ENCODE measurements around the gene THSD4.
"Not testable (repeated sequence)": the region's sequence is repeated elsewhere in the genome, so short reads cannot be mapped to it uniquely, and the experiment has no call there.

THSD4 gene

DNA sequence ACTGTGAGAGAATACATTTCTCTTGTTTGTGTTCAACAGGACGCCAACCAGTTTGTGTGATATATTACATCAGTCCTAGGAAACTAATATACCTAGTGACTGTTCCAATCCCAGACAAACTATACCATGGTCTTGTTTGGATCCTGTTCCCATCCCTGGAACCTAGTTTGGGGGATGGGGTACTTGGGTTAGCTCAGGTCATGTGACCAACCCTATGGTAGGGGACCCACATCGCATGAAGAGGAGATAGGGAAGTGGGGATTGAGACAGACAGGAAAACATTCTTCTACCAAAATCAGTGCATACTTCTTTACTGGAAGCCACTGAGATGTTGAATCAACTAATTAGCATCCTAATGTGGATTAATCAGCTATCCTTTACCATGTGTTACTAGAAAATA lies 146.1 kb downstream of the THSD4 start:
- no peak for DNase-seq (ENCODE audit: low read depth)

DNA sequence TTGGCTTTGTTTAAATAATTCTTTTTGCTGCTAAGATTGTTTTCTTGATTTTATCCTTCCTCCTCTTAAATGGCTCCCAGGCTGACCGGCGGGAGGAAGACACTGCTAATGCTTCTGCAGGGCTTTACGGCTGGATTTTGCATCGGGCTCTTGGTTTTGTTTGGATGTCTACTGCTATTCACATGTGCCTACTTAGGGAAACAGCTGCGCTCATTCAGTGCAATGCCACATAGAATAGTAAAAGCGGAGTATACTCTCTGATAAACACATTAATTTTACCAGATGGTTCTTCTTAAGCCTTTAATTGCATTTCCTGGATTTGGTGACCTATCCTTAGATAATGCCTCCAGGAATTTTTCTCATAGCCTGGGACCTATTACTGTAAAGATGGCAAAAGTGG lies 146.6 kb downstream of the THSD4 start:
- no peak for DNase-seq (ENCODE audit: low read depth)

DNA sequence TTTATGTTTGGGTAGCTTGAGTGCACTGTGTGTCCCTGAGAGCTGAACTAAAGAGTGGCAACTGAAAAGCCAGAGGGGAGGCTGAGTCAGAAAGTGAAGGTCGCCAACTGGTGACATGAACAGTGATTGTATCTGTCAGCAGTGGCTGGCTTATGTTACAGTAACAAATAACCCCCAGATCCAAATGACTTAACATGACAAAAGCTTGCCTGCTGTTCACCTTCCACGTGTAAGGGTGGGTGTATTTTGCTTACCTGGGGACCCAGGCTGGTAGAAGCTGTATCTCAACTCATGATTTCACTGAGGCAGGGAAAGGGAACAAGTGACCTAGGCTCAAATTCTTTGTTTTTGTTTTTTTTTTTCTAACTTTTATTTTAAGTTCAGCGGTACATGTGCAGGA lies 147.3 kb downstream of the THSD4 start:
- no peak for DNase-seq (ENCODE audit: low read depth)

DNA sequence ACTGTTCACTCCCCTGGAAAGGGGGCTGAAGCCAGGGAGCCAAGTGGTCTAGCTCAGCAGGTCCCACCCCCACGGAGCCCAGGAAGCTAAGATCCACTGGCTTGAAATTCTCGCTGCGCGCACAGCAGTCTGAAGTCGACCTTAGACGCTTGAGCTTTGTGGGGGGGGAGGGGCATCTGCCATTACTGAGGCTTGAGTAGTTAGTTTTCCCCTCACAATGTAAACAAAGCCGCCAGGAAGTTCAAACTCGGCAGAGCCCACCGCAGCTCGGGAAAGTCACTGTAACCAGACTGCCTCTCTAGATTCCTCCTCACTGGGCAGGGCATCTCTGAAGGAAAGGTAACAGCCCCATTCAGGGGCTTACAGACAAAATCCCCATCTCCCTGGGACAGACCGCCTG lies 150.3 kb downstream of the THSD4 start:
- DNase-seq (ENCODE audit: low read depth) = not testable (repeated sequence)

DNA sequence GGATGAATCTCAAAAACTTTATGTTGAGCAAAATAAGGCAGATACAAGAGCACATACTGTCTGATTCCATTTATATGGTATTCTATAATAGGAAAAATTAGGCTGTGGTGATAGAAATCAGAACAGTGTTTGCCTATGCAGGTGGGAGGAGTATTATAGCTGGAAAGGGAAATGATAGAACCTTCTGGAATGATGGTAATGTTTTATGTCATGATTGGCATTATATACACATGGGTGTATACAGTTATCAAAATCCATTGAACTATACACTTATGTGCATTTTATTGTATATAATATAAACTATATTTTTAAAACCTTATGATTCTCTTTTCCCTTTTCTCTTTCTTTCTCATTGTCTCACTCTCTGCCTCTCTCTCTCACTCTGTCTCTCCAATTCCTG lies 156.1 kb downstream of the THSD4 start:
- no peak for DNase-seq (ENCODE audit: low read depth)

DNA sequence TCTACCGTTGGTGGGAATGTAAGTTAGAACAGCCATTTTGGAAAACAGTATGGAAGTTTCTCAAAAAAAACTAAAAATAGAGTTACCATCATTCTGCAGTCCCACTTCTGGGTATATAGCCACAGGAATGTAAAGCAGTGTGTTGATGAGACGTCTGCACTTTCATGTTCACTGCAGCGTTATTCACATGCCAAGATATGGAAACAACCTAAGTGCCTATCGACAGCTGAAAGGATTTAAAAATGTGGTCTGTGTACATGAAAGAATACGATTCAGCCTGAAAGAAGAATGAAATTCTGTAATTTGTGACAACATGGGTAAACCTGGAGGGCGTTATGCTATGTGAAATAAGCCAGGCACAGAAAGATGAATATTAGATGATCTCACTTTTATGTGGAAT lies 157.7 kb downstream of the THSD4 start:
- DNase-seq (ENCODE audit: low read depth) = no peak

DNA sequence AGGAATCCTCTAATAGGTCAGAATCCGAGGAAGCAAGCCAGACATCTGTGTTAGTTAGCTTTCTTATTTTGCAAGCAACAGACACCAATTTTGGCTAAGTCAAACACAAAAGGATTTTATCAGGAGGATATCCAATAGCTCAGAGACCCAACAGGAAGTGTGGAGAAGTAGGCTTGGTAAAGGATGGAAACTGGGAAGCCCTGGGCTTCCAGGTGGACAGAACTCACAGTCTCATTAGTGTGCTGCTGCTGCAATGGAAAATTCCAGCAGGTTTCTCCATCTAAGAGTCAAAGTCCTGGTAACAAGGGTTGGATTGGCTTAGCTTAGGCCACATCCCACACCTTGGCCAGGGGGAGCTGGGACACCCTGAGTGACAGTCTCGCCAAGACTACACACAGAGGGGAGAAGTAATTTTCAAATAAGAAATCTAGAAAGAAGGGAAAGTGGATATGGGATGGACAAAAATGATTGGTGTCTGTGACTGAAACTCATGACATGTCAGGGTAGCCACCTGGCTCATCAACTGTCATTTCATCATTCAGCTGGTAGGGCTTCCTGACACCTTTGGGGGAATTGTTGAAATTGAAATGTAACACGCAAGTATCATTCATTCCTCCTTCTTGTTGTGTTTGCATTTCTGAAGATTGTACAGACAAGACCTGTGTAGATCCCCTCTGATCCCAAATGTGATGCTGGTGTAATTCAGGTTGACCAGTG lies 158.6 kb downstream of the THSD4 start:
- DNase-seq (ENCODE audit: low read depth) = no peak

DNA sequence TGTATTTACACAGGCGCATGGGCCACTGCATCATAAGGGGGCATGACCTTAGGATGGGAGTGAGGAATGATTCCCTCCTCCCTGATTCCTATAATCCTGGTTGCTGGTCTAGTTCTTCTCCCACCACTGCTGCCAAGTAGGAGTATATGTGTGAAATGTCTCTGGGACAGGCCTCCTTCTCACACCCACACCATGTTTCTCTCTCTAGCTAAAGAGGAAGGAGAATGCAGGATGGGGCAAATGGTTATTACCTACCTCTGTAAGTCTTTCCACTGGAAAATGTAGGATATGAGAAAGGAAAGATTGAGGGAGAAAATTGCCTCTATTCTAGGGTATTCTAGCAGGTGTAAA lies 159.2 kb downstream of the THSD4 start:
- no peak for DNase-seq (ENCODE audit: low read depth)

DNA sequence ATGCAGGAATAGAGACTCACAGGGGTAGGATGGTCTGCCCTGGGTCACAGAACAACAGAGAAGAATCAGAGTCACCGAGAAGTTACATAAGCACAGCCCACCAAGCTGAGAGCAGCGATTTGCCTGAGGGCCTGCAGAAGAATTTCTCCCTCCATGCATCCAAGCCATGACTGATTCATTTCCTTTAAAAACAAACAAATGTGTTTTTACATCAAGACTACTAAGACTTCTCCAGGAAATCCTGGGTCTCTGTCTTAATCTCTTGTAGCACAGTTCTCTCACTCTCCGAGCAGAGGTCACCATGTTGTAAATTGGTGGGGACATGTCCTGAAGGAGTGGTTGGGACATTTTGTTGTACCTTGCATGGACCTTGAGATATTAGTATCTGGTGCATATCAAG lies 159.8 kb downstream of the THSD4 start:
- no peak for DNase-seq (ENCODE audit: low read depth)

DNA sequence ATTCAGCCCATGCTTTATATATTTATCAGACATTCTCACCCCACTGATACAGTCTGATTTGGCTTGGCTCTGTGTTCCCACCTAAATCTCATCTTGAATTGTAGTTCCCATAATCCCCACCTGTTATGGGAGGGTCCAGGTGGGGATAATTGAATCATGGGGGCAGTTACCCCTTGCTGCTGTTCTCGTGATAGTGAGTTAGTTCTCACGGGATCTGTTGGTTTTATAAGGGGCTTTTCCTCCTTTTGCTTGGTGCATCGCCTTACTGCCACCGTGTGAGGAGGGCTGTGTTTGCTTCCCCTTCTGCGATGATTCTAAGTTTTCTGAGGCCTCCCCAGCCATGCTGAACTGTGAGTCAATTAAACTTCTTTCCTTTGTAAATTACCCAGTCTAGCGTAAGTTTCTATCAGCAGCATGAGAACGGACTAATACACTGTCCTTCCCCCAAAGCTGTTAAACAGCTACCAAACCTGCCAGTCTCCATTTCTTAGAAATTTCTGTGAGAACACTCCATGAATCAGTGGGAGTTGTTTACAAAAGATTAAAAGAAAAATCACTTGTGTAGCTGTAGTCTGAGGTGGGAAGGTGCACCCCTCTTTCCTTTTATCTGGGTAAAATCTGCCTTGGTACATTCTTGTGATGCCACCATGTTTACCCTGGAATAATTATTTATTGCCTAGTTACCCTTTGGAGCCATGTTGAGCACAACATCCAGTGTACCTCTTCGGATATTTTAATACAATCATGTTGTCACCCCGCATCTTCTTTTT lies 160.5 kb downstream of the THSD4 start:
- DNase-seq (ENCODE audit: low read depth) = no peak

DNA sequence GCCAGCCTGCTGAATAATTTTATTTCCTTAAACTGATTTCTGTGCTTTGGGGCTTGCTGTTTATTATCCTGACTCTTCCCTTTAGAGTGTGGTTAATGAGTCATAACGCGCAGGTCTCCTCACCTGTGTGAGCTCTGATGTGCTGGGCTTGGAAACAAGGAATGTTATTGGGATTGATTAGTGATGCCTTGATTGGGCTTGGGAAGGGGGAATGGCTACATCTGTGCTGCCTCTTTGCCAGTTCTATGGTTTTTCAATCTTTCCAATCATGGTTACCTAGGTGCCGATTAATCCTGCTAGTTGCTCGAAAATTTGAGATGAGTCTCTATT lies 161.0 kb downstream of the THSD4 start:
- no peak for DNase-seq (ENCODE audit: low read depth)

DNA sequence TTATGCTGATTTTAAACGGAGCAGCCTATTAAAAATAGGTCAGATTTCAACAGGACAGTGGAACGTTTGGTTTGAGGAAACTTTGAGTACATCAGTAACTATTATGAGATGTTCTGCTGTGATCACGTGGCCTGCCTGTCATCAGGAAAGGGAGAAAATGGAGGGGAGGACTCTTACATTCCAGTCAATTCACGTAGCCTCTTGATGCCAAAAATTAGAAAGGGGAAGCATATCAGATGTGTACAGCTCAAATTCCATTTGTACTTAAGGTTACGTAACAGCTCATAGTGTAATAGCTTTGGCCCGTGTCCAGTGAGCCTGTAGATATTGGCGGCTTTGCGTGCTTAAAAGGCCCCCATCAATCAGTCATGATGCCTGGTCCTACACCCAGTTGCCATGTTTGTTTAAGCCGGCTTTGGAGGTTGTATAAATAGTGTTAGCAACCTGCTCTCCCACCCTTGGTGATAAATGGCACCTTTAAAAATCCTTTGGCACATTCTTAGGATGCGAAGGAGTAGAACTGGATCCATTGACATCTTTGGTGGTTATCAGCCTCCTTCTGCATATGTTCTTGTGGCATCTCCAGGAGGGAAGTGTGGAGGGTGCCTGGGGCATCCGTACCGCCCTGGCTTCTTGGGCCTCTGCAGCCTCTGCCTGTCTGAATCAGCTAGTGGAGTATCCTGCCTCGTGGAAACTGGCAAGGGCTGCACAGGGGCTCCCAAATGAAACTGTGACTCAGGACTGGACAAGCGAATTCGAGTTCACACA lies 163.9 kb downstream of the THSD4 start:
- no peak for DNase-seq (ENCODE audit: low read depth)

DNA sequence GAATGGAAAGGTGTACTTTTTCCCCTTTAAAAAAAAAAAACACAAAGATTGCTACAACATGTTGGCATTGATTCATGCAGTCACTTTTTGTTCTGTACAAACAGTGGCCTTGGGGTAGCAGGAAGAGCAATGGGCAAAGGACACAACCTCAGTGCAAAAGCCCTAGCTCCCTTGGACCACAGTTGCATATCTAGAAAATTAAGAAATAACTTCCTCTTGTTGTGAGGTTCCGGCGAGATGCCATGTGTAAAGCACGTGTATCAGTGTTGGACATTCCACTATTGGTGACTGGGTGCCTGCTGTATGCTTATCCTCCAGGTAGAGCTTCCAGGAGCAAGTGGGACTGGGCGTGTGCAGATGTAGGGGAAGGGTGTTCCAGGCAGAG lies 164.5 kb downstream of the THSD4 start:
- no peak for DNase-seq (ENCODE audit: low read depth)

DNA sequence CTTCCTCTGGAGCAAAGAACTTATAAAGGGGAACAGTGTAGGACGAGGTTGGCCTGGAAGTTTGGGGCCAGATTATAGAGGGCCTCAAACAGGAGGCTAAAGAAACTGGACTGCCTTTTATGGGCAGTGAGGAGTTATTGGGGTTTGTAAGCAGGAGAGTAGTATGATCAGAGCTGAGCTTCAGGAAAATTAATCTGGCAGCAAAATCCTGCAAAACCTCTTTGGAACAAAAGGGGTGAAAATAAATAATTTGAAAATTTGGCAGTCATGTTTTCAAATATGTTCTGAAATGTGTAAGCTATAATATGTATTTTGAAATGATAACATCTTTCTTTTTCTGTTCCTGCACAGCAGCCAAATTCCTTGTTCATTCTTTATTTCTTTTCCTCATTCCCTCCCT lies 164.9 kb downstream of the THSD4 start:
- no peak for DNase-seq (ENCODE audit: low read depth)

DNA sequence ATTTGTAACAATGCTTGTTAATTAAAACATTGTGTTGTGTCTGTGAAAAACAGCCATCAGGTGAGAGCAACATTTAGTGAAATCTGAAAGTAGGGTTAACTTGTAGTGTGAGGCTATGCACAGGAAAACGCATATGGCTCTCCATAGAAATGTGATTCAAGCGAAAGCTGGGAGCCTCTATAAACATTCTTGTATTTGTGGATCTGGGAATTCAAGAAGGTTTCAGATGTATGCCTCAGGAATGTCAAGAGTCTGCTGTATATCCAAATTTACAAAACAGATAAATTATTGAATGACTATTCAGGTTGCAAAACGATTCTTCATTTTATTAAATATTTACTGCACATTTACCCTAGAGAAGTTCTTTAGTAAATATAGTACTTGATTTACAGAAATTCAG lies 166.0 kb downstream of the THSD4 start:
- no peak for DNase-seq (ENCODE audit: low read depth)

DNA sequence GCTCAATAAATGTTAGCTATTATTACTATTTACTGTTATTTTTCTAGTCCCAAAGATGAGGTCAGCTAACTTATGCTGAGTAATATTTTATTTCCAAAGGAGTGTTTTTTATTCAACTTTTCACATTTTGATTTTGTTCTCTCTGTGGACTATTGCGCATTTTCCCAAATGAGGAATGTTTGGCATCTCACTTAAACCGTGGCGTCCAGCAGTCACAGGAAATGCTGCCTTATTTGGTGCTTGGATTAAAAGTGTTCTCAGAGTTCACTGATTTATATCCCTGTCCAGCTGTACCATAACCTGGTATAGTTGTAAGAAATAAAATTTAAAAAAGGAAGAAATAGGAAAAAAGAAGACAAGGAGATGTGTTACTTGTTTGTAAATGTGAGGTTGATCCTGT lies 166.8 kb downstream of the THSD4 start:
- no peak for DNase-seq (ENCODE audit: low read depth)

DNA sequence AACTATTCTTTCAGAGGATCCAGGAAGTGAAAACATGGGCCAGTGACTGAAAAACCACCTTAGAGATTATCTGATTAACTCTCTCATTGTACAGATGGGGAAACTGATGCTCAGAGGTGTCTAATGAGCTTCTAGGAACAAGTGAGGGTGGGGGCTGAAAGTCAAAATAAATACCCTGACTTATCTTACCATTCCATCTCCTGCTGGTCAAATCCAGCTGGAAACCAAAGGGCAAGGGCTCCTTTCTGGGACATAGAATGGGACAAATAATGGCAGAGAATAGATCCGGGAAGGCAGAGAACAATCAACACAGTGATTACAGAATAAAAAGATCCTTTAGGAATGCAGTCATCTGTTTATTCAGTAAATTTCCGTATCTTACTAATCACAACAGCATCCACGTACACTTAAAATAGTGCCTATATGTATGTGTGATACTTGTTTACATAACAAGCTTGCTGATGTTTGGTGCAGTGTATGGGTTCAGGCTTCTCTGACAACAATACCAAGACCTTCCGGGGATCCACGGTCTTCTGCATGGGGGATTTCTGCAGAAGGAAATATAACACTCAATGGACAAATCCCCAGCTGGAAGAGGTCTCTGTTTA lies 173.2 kb downstream of the THSD4 start:
- no peak for DNase-seq (ENCODE audit: low read depth)

DNA sequence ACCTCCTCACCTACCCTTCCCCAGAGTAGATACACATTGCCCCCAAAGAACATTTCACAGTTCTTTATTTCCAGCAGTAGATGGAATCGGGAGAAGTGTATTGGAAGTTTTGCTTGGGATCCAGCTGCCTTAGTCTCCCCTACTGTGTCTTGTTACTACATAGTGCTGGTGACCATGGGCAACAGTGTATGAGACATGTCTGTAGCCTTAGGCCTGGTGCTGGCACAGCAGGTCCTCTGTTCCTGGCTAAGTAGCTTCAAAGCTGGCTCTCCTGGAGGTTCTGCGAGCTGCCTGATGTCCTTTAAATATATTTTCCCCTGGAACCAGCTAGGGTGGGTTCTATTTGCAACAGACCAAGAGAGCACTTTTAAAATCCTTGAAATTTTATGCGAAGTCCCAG lies 174.7 kb downstream of the THSD4 start:
- DNase-seq (ENCODE audit: low read depth) = no peak

DNA sequence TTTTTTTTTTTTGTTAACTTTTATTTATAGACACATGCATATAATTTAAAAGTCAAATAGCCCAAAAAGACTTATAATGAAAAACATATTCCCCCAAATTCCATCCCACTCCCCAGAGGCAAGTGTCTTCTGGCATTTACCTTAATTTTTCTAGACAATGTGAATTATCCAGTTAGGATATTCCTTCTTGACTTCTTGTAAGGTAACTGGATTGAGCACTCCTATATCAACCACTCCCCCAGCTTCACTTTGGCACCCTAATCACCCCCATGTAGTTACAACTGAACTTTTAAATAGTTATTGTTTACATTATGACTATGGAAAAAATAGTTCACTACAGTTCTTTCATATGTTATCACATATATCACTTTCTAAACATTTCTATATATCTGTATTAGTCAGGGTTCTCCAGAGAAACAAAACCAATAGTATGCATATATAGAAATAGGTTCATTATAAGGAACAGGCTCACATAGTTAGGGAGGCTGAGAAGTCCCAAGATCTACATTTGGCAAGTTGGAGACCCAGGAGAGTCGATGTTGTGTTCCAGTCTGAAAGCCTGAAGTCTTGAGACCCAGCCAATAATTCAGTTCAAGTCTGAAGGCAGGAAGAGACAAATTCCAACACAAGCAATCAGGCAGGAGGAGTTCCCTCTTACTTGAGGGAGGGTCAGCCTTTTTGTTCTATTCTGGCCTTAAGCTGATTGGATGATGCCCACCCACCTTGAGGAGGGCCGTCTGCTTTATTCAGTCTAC lies 175.8 kb downstream of the THSD4 start:
- DNase-seq (ENCODE audit: low read depth) = no peak

DNA sequence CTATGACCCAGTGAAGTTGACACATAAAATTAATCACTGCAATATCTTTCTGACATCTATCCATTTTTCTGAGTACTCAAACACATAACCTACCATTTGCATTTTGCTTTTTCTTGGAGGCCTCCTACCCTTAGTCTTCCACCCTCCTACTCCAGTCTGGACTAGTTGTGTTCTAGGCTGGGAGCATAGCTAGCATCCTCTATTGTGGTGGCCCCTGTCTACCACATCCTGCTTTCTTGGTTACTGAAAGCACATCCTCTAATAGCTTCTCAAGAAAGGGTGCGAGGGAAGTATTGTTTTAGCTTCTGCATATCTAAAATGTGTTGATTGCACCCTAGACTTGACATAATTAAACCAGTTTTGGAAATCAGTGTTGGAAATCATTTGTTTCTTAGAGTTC lies 176.5 kb downstream of the THSD4 start:
- no peak for DNase-seq (ENCODE audit: low read depth)

DNA sequence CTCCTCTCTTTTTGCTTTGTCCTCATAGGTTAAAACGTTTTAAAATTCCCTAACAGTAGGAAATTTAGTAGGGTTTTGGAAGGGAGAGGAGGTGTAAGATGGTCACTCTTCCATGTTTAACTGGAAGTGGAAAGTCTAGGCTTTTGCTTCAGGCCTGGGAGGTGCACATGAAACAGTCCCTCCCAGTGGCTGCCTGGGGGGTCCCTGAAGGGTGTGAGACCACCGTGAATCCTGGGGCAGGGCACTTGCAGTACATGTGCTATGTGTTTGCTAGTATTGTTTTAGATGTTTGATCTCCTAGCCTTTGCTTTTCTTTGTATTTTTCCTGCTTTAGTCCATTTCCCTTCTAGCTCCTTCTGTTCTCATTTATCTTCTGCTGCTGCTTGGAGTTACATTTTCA lies 178.5 kb downstream of the THSD4 start:
- DNase-seq (ENCODE audit: low read depth) = no peak

DNA sequence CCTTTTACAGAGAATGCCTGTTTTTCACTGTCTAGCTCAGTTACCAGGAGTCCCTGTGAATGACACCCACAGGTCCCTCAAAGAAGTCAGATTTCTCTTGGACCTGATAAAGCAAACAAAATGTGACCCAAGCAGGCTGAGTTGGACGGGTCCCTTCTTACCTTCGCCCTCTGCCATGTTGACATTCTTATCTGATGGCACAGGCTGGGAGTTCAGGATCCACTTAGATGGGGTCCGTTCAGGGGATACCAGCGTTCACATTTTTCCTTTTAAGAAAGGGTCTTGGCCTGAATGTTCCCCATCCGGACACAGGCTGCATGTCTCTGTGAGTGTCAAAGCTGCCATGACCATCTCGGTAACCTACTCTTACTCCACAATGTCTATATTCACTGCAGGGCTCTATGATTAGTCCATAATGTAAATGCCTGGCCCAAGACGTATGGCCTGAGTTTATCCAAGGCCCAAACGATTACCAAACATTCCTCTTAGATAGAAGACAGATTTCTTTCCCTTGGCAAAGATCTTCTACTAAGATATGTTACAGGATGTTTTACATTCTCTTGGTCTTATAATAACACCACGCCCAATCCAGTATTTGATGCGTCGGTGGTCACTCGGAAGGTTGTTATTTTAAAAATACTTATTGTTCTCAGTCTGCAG lies 179.1 kb downstream of the THSD4 start:
- DNase-seq (ENCODE audit: low read depth) = no peak
